Pulmonary artery endothelial cell (primary cell): ENCODE results near the gene PLIN3. TPM values are rescaled to one million over a fixed set of nuclear protein-coding genes. Genes with fewer than 3 reads are reported as not detected.
"Not testable (repeated sequence)": the region's sequence is repeated elsewhere in the genome, so short reads cannot be mapped to it uniquely, and the experiment has no call there.

Experiments used
- DNase-seq: peaks from one replicate; pipeline ENCODE4 v3.0.0-alpha.2; 2011; ENCODE audit warnings: low read depth, low spot score
- total RNA-seq: library from RNA; depleted of rRNA; stranded (reverse); fragments of >200 nt; gene quantifications from 2 replicates; pipeline ENCODE4 v1.2.3, GENCODE V29; 2014

Gene PLIN3
- total RNA-seq, 1 donor from 2014 or later: 121 TPM

DNA sequence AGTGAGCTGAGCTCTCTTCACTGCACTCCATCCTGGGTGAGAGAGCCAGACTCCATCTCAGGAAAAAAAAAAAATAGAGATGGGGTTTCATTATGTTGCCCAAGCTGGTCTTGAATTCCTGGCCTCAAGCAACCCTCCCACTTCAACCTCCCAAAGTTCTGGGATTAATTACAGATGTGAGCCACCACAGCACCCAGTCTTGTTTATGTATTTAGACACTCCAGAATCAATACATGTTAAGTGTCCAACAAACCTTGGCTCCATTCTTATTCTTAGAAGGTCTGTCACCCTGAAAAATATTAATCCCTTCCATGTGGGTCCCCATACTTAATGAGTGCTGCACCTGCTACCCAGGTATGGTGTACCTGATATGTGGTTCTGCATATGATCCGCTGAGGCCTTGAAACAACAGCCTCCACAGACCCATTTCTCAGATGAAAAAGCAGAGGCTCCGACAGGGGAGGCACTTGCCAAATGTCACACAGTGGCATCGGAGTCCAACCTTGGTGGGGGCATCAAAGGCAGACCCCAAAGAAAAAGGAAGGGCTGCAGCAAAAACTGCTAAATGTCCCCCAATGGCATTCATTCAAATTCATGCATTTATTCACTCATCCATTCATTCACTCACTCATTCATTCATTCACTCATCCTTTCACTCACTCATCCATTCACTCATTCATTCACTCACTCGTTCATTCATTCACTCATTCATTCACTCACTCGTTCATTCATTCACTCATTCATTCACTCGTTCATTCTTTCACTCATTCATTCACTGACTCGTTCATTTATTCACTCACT, 52.6 kb downstream of the PLIN3 start:
- no peak for DNase-seq

GRCh38 chr19:4811328-4812131, 55.9 kb downstream of the PLIN3 start:
- DNase-seq: no peak

- DNase-seq: no peak
These were observed 60.3 kb downstream of the PLIN3 start for GRCh38 chr19:4807188-4807587.

DNA sequence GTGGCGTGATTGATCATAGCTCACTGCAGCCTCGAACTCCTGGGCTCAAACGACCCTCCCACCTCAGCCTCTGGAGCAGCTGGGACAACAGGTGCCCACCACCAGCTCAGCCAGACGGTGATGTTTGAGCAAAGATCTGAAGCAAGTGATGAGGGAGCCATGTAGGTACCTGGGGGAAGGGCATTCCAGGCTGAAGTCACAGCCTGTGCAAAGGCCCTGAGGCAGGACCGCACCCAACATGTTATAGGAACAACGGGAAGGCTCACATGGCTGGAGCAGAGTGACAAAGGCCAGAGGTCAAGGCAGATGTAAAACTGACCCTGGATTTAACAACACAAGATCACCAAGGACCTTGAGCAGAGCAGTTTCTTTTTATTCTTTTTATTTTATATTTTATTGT, 61.1 kb downstream of the PLIN3 start:
- DNase-seq: no peak

DNA sequence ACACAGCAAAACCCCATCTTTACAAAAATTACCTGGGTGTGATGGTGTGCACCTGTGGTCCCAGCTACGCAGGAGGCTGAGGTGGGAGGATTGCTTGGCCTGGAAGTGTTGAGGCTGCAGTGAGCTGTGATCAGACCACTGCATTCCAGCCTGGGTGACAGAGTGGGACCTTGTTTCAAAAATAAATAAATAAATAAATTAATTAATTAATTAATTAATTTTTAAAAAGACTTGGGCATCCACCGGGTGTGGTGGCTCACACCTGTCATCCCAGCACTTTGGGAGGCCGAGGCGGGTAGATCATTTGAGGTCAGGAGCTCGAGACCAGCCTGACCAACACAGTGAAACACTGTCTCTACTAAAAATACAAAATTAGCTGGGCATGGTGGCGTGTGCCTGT, 62.3 kb downstream of the PLIN3 start:
- DNase-seq: not testable (repeated sequence)

- no peak for DNase-seq
These were observed 63.5 kb downstream of the PLIN3 start for GRCh38 chr19:4803736-4804695.

GRCh38 chr19:4802711-4803110, 64.8 kb downstream of the PLIN3 start:
- no peak for DNase-seq

GRCh38 chr19:4801085-4801619, 66.3 kb downstream of the PLIN3 start:
- DNase-seq: no peak

GRCh38 chr19:4800591-4801081, 66.8 kb downstream of the PLIN3 start:
- no peak for DNase-seq

DNA sequence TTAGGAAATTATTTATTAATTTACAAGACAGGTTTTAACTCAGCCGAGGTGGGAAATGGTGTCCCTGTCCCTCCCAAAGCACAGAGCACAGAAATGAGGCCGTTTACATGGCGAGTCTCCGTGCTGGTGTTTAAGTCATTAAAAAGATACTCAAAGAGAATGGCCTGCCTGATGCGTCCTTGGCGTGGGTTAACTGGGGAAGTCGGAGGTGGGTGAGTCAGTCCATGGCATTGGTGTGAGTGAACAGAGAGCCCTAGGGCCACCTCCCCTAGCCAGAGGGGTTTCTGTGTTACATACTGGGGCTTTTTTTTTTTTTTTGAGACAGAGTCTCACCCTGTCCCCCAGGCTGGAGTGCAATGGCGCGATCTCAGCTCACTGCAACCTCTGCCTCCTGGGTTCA, 72.1 kb downstream of the PLIN3 start:
- DNase-seq: no peak

DNA sequence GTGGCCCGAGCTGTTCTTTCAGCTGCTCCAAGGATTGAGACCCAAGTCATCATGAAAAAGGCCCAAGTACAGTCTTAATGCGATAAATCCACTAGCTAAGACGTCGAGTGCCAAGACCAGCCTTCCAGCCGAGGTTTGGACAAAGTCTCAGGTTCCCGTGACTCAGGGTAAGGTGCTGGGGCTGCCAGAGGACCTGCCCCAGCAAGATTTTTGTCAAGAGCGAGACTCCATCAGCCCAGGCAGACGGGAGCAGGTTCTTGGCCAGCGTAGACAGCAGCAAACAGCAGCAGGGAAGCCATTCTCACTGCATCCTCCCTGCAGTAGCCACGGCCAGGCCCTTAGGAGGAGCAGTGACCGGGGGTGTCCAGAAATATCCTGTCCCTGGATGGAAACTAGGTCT, 72.5 kb downstream of the PLIN3 start:
- no peak for DNase-seq

DNA sequence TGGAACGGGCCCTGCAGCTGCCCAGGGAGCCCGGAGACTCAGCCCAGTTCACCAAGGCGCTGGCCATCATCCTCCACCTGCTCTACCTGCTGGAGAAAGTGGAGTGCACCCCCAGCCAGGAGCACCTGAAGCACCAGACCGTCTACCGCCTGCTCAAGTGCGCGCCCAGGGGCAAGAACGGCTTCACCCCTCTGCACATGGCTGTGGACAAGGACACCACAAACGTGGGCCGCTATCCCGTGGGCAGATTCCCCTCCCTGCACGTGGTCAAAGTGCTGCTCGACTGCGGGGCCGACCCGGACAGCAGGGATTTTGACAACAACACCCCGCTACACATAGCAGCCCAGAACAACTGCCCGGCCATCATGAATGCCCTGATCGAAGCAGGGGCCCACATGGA, 74.2 kb downstream of the PLIN3 start:
- not testable (repeated sequence) for DNase-seq

GRCh38 chr19:4792866-4793195, 74.6 kb downstream of the PLIN3 start:
- DNase-seq: not testable (repeated sequence)

DNA sequence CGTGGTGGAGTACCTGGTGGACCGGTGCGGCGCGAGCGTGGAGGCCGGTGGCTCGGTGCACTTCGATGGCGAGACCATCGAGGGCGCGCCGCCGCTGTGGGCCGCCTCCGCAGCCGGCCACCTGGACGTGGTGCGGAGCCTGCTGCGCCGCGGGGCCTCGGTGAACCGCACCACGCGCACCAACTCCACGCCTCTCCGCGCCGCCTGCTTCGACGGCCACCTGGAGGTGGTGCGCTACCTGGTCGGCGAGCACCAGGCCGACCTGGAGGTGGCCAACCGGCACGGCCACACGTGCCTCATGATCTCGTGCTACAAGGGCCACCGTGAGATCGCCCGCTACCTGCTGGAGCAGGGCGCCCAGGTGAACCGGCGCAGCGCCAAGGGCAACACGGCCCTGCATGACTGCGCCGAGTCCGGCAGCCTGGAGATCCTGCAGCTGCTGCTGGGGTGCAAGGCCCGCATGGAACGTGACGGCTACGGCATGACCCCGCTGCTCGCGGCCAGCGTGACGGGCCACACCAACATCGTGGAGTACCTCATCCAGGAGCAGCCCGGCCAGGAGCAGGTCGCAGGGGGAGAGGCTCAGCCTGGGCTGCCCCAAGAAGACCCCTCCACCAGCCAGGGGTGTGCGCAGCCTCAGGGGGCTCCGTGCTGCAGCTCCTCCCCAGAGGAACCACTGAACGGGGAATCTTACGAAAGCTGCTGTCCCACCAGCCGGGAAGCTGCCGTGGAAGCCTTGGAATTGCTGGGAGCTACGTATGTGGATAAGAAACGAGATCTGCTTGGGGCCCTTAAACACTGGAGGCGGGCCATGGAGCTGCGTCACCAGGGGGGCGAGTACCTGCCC, 75.2 kb downstream of the PLIN3 start:
- not testable (repeated sequence) for DNase-seq

GRCh38 chr19:4791183-4792018, 76.1 kb downstream of the PLIN3 start, which contains the start of gene FEM1A:
Gene FEM1A, plus strand, starts transcription at chr19:4791734. Its CDS starts 121 bp downstream, at chr19:4791855.
- DNase-seq: peak; percentile 100
